ENCODE data around the gene SBF1. TPM values are rescaled to one million over a fixed set of nuclear protein-coding genes. Genes with fewer than 3 reads are reported as not detected.
A peak's percentile ranks its signal among the peaks of the same experiment; 100 is the strongest.

The SBF1 gene
- total RNA-seq, 1 experiment from 2014 or later, result 97.2 TPM

GRCh38 chr22:50516068-50516467, 41.2 kb upstream of the SBF1 start:
- no peak for DNase-seq (ENCODE audit: low spot score)
- Histone ChIP-seq H3K27me3 (replicated peaks; ENCODE audit: insufficient read depth, low read depth, low read length, poor library complexity) (no peaks in the 10 kb centered on the region), H3K4me1 (ENCODE audit: insufficient read depth, low read length, poor library complexity, severe bottlenecking) (no peaks in the 10 kb centered on the region), H3K27ac (ENCODE audit: low read depth, low read length, poor library complexity, severe bottlenecking) (no peak overlapping the region), H3K9me3 (ENCODE audit: low read depth, low read length, poor library complexity, severe bottlenecking) (no peaks in the 10 kb centered on the region), H3K4me3 (ENCODE audit: low read depth, low read length, poor library complexity, severe bottlenecking) (no peak overlapping the region), H3K36me3 (ENCODE audit: insufficient read depth, low read length, poor library complexity, severe bottlenecking) (peaks cover 45% of the 10 kb centered on the region)
- ChIA-PET CTCF (no interaction called here), POLR2A (ENCODE audit: low non-redundant PET) (no interaction called here)
- BruUV-seq (replicated peaks), result no TSS peak
- intact Hi-C loops (cut with micrococcal nuclease; ENCODE audit: unreplicated experiment), result no loop called here
- TF ChIP-seq CTCF (conservative IDR thresholded peaks at IDR 0.05; ENCODE audit: low read depth, low read length), result no peak
- no peak for TF ChIP-seq EZH2 (IDR thresholded peaks at IDR 0.05; ENCODE audit: borderline replicate concordance, low read depth, low read length, poor library complexity, severe bottlenecking)

GRCh38 chr22:50513175-50513574, 38.3 kb upstream of the SBF1 start:
- Histone ChIP-seq H3K27ac (ENCODE audit: low read depth, low read length, poor library complexity, severe bottlenecking) (no peak overlapping the region), H3K4me3 (ENCODE audit: low read depth, low read length, poor library complexity, severe bottlenecking) (no peak overlapping the region), H3K36me3 (ENCODE audit: insufficient read depth, low read length, poor library complexity, severe bottlenecking) (peaks cover 34% of the 10 kb centered on the region), H3K4me1 (ENCODE audit: insufficient read depth, low read length, poor library complexity, severe bottlenecking) (peaks cover 13% of the 10 kb centered on the region), H3K9me3 (ENCODE audit: low read depth, low read length, poor library complexity, severe bottlenecking) (no peaks in the 10 kb centered on the region), H3K27me3 (replicated peaks; ENCODE audit: insufficient read depth, low read depth, low read length, poor library complexity) (no peaks in the 10 kb centered on the region)
- CTCF ChIA-PET, result interaction anchor here (1.7 kb wide), 1 partner anchor 12 kb away, joined by 15 read pairs; the partner anchor contains the start of gene SCO2
- BruUV-seq (replicated peaks), result no TSS peak
- intact Hi-C loops (cut with micrococcal nuclease; ENCODE audit: unreplicated experiment), result no loop called here
- POLR2A ChIA-PET (ENCODE audit: low non-redundant PET), result no interaction called here
- no peak for DNase-seq (ENCODE audit: low spot score)
- TF ChIP-seq EZH2 (IDR thresholded peaks at IDR 0.05; ENCODE audit: borderline replicate concordance, low read depth, low read length, poor library complexity, severe bottlenecking) (no peak), CTCF (conservative IDR thresholded peaks at IDR 0.05; ENCODE audit: low read depth, low read length) (no peak)

- TF ChIP-seq EZH2 (IDR thresholded peaks at IDR 0.05; ENCODE audit: borderline replicate concordance, low read depth, low read length, poor library complexity, severe bottlenecking), result no peak
- TF ChIP-seq CTCF (conservative IDR thresholded peaks at IDR 0.05; ENCODE audit: low read depth, low read length), result no peak
- Histone ChIP-seq H3K4me1 (ENCODE audit: insufficient read depth, low read length, poor library complexity, severe bottlenecking) (peaks cover 18% of the 10 kb centered on the region), H3K9me3 (ENCODE audit: low read depth, low read length, poor library complexity, severe bottlenecking) (no peaks in the 10 kb centered on the region), H3K4me3 (ENCODE audit: low read depth, low read length, poor library complexity, severe bottlenecking) (peak overlapping the region; percentile 82), H3K36me3 (ENCODE audit: insufficient read depth, low read length, poor library complexity, severe bottlenecking) (peaks cover 31% of the 10 kb centered on the region), H3K27ac (ENCODE audit: low read depth, low read length, poor library complexity, severe bottlenecking) (peak overlapping the region; percentile 95), H3K27me3 (replicated peaks; ENCODE audit: insufficient read depth, low read depth, low read length, poor library complexity) (no peaks in the 10 kb centered on the region)
- CTCF ChIA-PET, result interaction anchor here (2.1 kb wide), 1 partner anchor 17 kb away, joined by 12 read pairs; the partner anchor contains the start of gene SCO2
- TSS peak; percentile 69 for BruUV-seq (replicated peaks)
- DNase-seq (ENCODE audit: low spot score), result no peak
- intact Hi-C loops (cut with micrococcal nuclease; ENCODE audit: unreplicated experiment), result no loop called here
- POLR2A ChIA-PET (ENCODE audit: low non-redundant PET), result interaction anchor here (1.1 kb wide), 1 partner anchor 17 kb away, joined by 8 read pairs; the partner anchor contains the start of gene SCO2
Measured at GRCh38 chr22:50508897-50509296, 34.1 kb upstream of the SBF1 start.

Data from A673 (cell line).